Mononuclear cell (primary cell): ENCODE measurements around the gene GARIN5B. TPM values are rescaled to one million over a fixed set of nuclear protein-coding genes. Genes with fewer than 3 reads are reported as not detected.

ENCODE experiments used
- H3K27me3 ChIP-seq: 2 replicates; pipeline ENCODE4 v1.6.0; 2011; ENCODE audit warnings: low read length, control low read depth; ENCODE audit not compliant: insufficient read depth
- H3K4me1 ChIP-seq: 2 replicates; pipeline ENCODE4 v1.5.1; 2011; ENCODE audit warnings: mild to moderate bottlenecking, low read length, control low read depth; ENCODE audit not compliant: insufficient read depth
- H3K4me3 ChIP-seq: 2 replicates; pipeline ENCODE4 v1.5.1; 2011; ENCODE audit warnings: mild to moderate bottlenecking, low read length, moderate library complexity
- H3K9me3 ChIP-seq: 2 replicates; pipeline ENCODE4 v1.5.1; 2011; ENCODE audit warnings: low read depth, mild to moderate bottlenecking, control low read depth, low read length
- total RNA-seq: library from RNA; depleted of rRNA; stranded (reverse); fragments of >200 nt; gene quantifications from one replicate; pipeline ENCODE4 v1.2.3, GENCODE V29; 2012

GARIN5B gene
- total RNA-seq, 1 donor = not detected

- no peaks in the 10 kb centered on the region for H3K9me3 ChIP-seq
- no peaks in the 10 kb centered on the region for H3K4me1 ChIP-seq
- H3K4me3 ChIP-seq = no peak overlapping the region
- H3K27me3 ChIP-seq = no peaks in the 10 kb centered on the region
Observed at GRCh38 chr19:55311797-55312196, 51.3 kb downstream of the GARIN5B start.

- Histone ChIP-seq H3K9me3 (no peaks in the 10 kb centered on the region), H3K4me3 (no peak overlapping the region), H3K27me3 (no peaks in the 10 kb centered on the region), H3K4me1 (no peaks in the 10 kb centered on the region)
Observed at GRCh38 chr19:55311397-55311796, 51.7 kb downstream of the GARIN5B start.

GRCh38 chr19:55310498-55310897, 52.6 kb downstream of the GARIN5B start:
- Histone ChIP-seq H3K4me1 (no peaks in the 10 kb centered on the region), H3K4me3 (no peak overlapping the region), H3K9me3 (no peaks in the 10 kb centered on the region), H3K27me3 (no peaks in the 10 kb centered on the region)

- H3K4me3 ChIP-seq = no peak overlapping the region
- H3K4me1 ChIP-seq = no peaks in the 10 kb centered on the region
- H3K9me3 ChIP-seq = no peaks in the 10 kb centered on the region
- no peaks in the 10 kb centered on the region for H3K27me3 ChIP-seq
Observed at GRCh38 chr19:55309448-55309847, 53.6 kb downstream of the GARIN5B start.

- Histone ChIP-seq H3K9me3 (no peaks in the 10 kb centered on the region), H3K27me3 (no peaks in the 10 kb centered on the region), H3K4me3 (no peak overlapping the region), H3K4me1 (no peaks in the 10 kb centered on the region)
Observed at GRCh38 chr19:55308281-55308680, 54.8 kb downstream of the GARIN5B start.

- no peak overlapping the region for H3K4me3 ChIP-seq
- H3K27me3 ChIP-seq = no peaks in the 10 kb centered on the region
- H3K9me3 ChIP-seq = no peaks in the 10 kb centered on the region
- H3K4me1 ChIP-seq = peaks cover 8% of the 10 kb centered on the region
Observed at GRCh38 chr19:55306712-55307111, 56.3 kb downstream of the GARIN5B start.

- H3K27me3 ChIP-seq = no peaks in the 10 kb centered on the region
- no peaks in the 10 kb centered on the region for H3K9me3 ChIP-seq
- H3K4me3 ChIP-seq = no peak overlapping the region
Observed at GRCh38 chr19:55305983-55306562, 57.0 kb downstream of the GARIN5B start.

GRCh38 chr19:55305491-55305890, 57.6 kb downstream of the GARIN5B start:
- Histone ChIP-seq H3K4me3 (no peak overlapping the region), H3K9me3 (no peaks in the 10 kb centered on the region), H3K27me3 (no peaks in the 10 kb centered on the region), H3K4me1 (peaks cover 13% of the 10 kb centered on the region)

More at GRCh38 chr19:55305983-55306562, 57.0 kb downstream of the GARIN5B start:
- peaks cover 13% of the 10 kb centered on the region for H3K4me1 ChIP-seq

GRCh38 chr19:55304980-55305379, 58.1 kb downstream of the GARIN5B start:
- Histone ChIP-seq H3K4me3 (no peak overlapping the region), H3K9me3 (no peaks in the 10 kb centered on the region), H3K4me1 (peaks cover 13% of the 10 kb centered on the region), H3K27me3 (no peaks in the 10 kb centered on the region)

Other genes starting within 250 kb of the GARIN5B start
- 45.8 TPM for gene PPP1R12C, start 245.6 kb downstream of the GARIN5B start, total RNA-seq
- 9.7 TPM for gene TNNT1, start 214.1 kb downstream of the GARIN5B start, total RNA-seq
- gene TNNI3, start 205.5 kb downstream of the GARIN5B start, total RNA-seq = not detected
- 0.52 TPM for gene DNAAF3, start 196.6 kb downstream of the GARIN5B start, total RNA-seq
- gene SYT5, start 183.0 kb downstream of the GARIN5B start, total RNA-seq = 0.63 TPM
- gene PTPRH, start 153.8 kb downstream of the GARIN5B start, total RNA-seq = not detected
- gene TMEM86B, start 134.5 kb downstream of the GARIN5B start, total RNA-seq = 2.0 TPM
- gene PPP6R1, start 104.2 kb downstream of the GARIN5B start, total RNA-seq = 62.5 TPM
- 7.9 TPM for gene HSPBP1, start 83.2 kb downstream of the GARIN5B start, total RNA-seq
- gene BRSK1, start 79.3 kb downstream of the GARIN5B start, total RNA-seq = 0.52 TPM
- gene TMEM150B, start 37.9 kb downstream of the GARIN5B start, total RNA-seq = 2.0 TPM
- 14.3 TPM for gene KMT5C, start 23.4 kb downstream of the GARIN5B start, total RNA-seq
- gene COX6B2, start 8.5 kb downstream of the GARIN5B start, total RNA-seq = not detected
- gene IL11, start 7.2 kb upstream of the GARIN5B start, total RNA-seq = 0.10 TPM
- not detected for gene TMEM190, start 13.6 kb upstream of the GARIN5B start, total RNA-seq
- gene TMEM238, start 21.0 kb upstream of the GARIN5B start, total RNA-seq = 1.9 TPM
- gene RPL28, start 22.7 kb upstream of the GARIN5B start, total RNA-seq = 605 TPM
- 20.7 TPM for gene UBE2S, start 44.5 kb upstream of the GARIN5B start, total RNA-seq
- not detected for gene SHISA7, start 80.0 kb upstream of the GARIN5B start, total RNA-seq
- 4.5 TPM for gene ISOC2, start 98.4 kb upstream of the GARIN5B start, total RNA-seq
- gene C19orf85, start 101.5 kb upstream of the GARIN5B start, total RNA-seq = not detected
- gene ZNF628, start 113.4 kb upstream of the GARIN5B start, total RNA-seq = 3.5 TPM
- 1.9 TPM for gene NAT14, start 121.9 kb upstream of the GARIN5B start, total RNA-seq
- gene SSC5D, start 125.2 kb upstream of the GARIN5B start, total RNA-seq = 0.10 TPM
- not detected for gene SBK2, start 173.9 kb upstream of the GARIN5B start, total RNA-seq
- gene SBK3, start 182.3 kb upstream of the GARIN5B start, total RNA-seq = not detected
- gene ZNF579, start 217.6 kb upstream of the GARIN5B start, total RNA-seq = 2.7 TPM
- gene FIZ1, start 236.3 kb upstream of the GARIN5B start, total RNA-seq = 2.2 TPM
- 9.6 TPM for gene ZNF524, start 237.0 kb upstream of the GARIN5B start, total RNA-seq
- gene ZNF865, start 242.4 kb upstream of the GARIN5B start, total RNA-seq = 3.3 TPM